Fibroblast of peridontal ligament (primary cell): ENCODE measurements around the gene CACNG8.
"Not testable (repeated sequence)": the region's sequence is repeated elsewhere in the genome, so short reads cannot be mapped to it uniquely, and the experiment has no call there.

Source experiments
- DNase-seq: peaks from one replicate; pipeline ENCODE4 v3.0.0-alpha.2; 2010; ENCODE audit errors: extremely low read depth

CACNG8 gene

GRCh38 chr19:53962887-53963431, at the start of gene CACNG8:
TSS of gene CACNG8 (plus strand) at chr19:53962937.
- no peak for DNase-seq

GRCh38 chr19:53915000-53915399, 47.7 kb upstream of the CACNG8 start:
- no peak for DNase-seq

DNA sequence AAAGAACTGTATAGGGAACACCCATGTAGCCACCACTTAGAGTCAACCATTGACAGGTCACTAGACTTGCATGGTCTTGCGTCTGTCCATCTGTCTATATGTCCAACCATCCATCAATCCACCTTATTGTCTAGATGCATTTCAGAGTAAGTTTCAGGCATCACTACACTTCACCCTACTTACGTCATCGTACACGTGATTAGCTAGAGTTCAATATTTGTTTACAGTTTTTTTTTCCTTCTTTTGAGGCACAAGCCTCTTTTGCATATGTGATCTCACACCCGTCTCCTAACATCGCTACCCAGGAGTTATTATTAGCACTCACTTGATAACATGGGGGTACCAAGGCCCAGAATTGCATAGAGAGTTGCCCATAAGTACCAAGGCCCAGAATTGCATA, 46.7 kb upstream of the CACNG8 start:
- no peak for DNase-seq

DNA sequence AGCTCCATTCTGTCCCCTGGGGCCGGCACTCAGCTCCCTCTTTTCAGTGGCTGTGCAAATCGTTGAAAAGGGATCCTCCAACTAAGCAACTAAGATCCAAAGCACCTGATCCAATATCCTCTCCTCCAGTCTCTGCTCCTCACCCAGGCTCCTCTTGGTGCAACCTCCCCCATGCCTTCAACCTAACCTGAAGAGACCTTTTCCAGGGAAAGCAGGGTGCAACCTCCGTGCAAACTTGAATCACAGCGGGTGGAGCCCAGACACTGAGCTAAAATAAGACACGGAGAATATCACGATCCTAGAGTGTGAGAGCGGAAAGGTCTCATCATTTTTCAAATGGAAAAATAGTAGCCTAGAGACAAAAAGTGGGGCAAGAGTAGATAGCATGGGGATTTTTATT, 45.4 kb upstream of the CACNG8 start:
- DNase-seq, result no peak

- peak; percentile 60 for DNase-seq
Observed at GRCh38 chr19:53927739-53928138, 35.0 kb upstream of the CACNG8 start.

- no peak for DNase-seq
Observed at GRCh38 chr19:53936029-53936428, 26.7 kb upstream of the CACNG8 start.

DNA sequence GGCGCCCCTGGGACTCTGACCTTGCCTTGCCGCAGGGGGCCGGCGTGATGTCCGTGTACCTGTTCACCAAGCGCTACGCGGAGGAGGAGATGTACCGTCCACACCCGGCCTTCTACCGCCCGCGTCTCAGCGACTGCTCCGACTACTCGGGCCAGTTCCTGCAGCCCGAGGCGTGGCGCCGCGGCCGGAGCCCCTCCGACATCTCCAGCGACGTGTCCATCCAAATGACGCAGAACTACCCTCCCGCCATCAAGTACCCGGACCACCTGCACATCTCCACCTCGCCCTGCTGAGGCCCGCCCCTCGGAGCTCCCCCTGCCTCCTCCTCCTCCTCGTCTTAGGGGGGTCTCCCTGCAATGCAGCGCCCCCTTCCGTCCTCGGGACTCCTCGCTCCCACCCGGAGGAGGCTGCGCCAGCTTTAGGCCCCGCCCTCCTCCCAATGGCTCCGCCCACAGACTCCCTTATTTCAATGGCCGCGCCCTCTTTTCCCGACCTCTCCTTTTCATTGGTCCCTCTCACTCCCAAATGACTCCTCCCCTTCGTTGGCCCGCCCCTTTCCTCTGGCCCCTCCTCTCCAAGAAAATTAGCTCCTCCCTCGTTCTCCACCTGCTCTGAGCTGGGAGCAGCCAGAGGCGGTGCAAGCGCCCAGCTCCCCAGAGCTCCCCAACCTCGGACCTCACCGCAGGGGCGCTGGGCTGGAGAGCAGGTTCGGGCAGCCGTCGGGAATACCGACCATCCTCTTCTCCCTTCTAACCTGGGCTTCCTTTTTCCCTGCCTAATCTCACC, 20.5 kb upstream of the CACNG8 start:
- no peak for DNase-seq

DNA sequence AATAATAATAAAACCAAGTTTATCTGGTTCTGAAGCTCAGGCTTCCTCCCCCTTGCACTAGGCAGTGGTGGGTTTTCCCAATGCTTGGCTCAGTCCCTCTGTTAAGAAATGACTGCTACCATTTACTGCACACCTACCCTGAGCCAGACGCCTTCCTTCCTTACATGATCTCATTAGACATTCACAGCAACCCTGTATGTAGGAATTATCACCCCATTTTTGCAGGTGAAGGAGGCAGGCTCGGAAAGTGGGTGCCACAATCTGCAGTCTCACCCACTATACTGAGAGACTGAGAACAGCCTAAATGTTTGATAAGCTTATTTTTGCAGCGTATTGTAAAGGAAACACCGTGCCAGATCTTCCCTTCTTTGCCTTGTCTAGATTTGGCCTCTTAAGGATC, 18.3 kb upstream of the CACNG8 start:
- no peak for DNase-seq

DNA sequence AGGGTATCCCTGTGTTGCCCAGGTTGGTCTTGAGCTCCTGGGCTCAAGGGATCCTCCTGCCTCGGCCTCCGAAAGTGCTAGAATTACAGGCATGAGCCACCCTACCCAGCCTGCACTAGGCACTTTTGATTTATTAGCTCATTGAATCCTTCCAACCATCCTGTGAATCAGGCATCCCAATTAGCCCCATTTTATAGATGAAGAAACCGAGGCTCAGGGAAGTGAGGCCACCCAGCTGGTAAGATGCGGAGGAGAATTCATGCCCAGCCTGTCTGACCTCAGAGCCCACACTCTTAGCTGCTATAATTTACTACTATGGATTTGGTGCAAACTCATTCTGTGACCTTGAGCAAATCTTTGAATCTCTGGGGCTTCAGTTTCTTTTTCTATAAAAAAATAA, 17.8 kb upstream of the CACNG8 start:
- DNase-seq, result no peak

DNA sequence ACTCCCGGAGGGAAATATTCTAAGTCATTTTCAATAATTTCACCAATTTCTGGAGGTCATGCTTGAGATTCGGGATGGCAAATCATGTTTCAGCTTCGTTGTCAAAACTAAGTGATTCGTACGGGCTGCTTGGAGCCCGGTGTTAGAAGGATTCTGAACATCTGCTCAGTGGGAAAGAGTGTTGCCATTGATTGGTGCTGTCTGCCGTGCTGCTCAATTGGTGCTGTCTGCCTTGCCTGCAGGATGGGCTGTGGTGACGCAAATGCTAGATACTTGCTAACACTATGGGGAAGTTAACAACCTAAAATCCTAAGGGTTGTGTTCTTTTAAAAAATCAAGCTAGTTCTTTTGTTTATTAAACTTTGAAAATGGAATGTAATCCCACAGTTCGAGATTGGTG, 17.3 kb upstream of the CACNG8 start:
- no peak for DNase-seq

DNA sequence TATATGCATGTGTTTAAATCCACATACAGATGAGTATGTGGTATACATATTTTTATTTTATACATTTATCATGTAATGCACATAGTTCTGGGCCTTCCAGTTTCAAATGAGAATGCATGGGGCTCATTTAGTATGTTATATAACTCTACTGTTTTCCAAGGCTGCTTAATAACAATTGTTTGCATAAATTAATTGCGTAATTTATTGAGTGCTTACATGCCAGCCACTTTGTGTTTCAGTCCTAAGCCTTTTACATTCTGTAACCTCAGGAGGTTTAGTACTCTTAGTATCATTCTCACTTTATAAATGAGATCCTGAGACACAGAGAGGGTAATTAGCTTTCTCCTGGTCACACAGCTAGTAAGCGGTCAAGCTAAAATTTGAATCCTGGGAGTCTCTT, 16.7 kb upstream of the CACNG8 start:
- DNase-seq, result no peak

DNA sequence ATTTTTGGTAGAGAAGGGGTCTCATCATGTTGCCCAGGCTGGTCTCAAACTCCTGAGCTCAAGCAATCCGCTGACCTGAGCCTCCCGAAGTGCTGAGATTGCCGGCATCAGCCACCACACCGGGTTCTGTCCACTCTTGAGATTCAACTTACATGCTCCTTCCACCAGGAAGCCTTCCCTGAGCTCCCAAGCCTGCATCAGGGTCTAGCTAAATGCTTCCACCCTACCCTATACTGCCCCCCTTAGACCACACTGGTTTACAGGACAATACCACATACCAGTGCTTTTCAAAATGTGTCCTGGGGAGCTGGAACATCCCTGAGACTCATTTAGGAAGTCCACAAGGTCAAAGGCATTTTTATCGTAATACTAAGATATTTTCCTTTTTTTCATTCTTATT, 15.1 kb upstream of the CACNG8 start:
- no peak for DNase-seq

- DNase-seq, result not testable (repeated sequence)
Observed at GRCh38 chr19:53948611-53949010, 14.1 kb upstream of the CACNG8 start.

DNA sequence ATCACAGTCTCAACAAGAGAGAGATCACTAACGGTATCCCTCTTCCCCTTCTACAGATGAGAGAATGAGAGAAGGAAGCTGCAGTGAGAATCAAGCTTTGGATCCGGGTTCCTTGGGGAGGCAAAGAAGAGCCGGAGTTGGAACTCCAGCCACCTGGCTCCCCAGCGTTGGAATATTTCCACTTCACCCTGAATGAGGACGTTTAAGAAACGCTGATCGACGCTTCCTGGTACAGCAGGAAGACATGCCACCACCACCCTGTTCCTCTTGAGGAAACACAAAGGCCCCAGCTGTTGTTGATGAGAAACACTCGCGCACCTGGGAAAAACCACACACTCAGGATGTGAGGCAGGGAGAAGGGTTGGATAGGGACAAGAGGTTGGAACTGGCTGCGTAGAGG, 11.3 kb upstream of the CACNG8 start:
- no peak for DNase-seq

DNA sequence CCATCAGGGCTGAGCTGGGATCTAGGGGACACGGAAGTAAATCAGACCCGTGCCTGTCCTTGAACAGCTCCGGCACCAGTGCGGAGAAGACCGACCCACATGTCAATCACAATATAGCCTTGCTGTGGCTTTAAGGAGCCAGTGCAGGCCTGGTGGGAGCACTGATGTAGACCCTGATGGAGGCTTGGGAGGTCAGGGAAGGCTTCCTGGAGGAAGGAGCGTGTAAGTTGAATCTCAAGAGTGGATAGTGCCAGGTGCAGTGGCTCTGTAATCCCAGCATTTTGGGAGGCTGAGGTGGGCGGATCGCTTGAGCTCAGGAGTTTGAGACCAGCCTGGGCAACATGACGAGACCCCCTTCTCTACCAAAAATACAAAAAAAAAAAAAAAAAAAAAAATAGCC, 10.8 kb upstream of the CACNG8 start:
- no peak for DNase-seq

DNA sequence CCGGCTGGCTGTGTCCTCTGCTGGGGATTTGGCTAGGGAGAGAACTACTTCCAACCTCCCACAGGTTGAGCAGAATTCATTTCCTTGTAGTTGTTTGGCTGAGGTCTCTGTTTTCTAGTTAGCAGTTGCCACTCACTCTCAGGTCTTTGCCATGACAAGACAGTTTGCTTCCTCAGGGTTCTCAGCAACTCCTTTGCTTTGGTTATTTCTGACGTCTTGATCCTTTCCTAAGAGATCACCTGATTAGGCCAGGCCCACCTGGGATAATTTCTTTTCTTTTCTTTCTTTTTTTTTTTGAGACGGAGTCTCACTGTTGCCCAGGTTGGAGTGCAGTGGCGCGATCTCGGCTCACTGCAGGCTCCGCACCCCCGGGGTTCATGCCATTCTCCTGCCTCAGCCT, 9.4 kb upstream of the CACNG8 start:
- DNase-seq, result no peak

DNA sequence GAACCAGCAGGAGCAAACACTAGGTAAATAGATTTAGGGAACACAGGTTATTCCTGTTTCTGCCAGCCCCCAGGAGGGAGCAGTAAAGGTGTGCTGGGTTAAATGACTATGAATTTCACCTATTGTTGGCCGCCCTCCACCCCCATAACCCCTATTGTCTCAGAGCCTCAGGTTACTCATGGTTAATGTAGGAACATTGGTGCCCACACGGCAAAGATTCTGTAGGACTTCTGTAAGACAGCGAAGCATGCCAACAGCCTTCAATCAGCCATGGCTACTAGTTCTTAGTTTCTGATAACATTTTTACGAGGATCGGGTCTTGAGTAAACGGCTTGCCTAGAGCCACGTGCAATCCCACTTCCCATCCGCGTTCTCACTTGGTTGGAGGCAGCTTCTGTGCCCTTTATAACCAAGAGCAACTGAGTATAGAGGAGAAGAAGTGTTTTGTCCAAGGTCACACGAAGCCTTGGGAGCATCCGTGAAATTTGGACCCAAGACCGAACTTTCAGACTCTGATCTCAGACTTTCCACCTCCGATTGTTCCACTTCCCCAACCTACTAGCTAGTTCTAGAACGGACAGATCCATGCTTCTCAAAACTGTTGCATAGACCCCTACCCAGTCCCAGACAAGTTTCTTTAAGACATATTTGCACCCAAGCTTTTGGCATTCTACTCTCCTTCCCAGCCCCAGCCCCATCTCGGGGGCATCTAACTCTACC, 5.1 kb upstream of the CACNG8 start:
- no peak for DNase-seq

GRCh38 chr19:53958168-53958571, 4.6 kb upstream of the CACNG8 start:
- no peak for DNase-seq

- no peak for DNase-seq
Observed at GRCh38 chr19:53958823-53959757, 3.6 kb upstream of the CACNG8 start.

GRCh38 chr19:53960187-53960586, 2.5 kb upstream of the CACNG8 start:
- no peak for DNase-seq

DNA sequence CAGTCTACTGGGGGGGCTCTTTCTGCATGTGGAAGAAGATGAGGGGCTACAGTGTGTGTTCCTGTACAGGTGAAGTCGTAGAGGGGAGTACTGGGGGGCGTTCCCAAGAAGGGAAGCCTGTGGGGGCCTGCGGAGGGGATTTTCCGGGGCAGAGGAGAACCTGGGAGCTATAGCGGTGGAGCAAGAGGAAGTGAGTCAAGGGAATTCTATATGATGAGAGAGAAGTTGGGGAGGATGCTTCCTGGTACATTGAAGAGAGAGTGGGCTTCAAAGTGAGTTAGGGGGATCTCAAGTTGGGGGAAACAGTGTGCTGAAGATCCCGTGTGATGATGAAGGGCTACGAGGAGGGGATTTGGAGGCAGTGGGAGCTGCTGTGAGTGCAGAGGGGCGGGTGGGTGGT, 1.9 kb upstream of the CACNG8 start:
- no peak for DNase-seq
